Mononuclear cell (primary cell): Measurements from ENCODE around the gene FASTKD1. TPM values are rescaled to one million over a fixed set of nuclear protein-coding genes. Genes with fewer than 3 reads are reported as not detected.
"Not testable (repeated sequence)": the region's sequence is repeated elsewhere in the genome, so short reads cannot be mapped to it uniquely, and the experiment has no call there.

ENCODE experiments used
- H3K27me3 ChIP-seq: 2 replicates; pipeline ENCODE4 v1.6.0; 2011; ENCODE audit warnings: low read length, control low read depth; ENCODE audit not compliant: insufficient read depth
- H3K4me1 ChIP-seq: 2 replicates; pipeline ENCODE4 v1.5.1; 2011; ENCODE audit warnings: mild to moderate bottlenecking, low read length, control low read depth; ENCODE audit not compliant: insufficient read depth
- H3K4me3 ChIP-seq: 2 replicates; pipeline ENCODE4 v1.5.1; 2011; ENCODE audit warnings: mild to moderate bottlenecking, low read length, moderate library complexity
- H3K9me3 ChIP-seq: 2 replicates; pipeline ENCODE4 v1.5.1; 2011; ENCODE audit warnings: low read depth, mild to moderate bottlenecking, control low read depth, low read length
- total RNA-seq: library from RNA; depleted of rRNA; stranded (reverse); fragments of >200 nt; gene quantifications from one replicate; pipeline ENCODE4 v1.2.3, GENCODE V29; 2012

Gene FASTKD1
- total RNA-seq, 1 donor = 8.1 TPM

GRCh38 chr2:169539460-169539859, 34.2 kb downstream of the FASTKD1 start:
- H3K27me3 ChIP-seq, H3K4me3 ChIP-seq, H3K4me1 ChIP-seq, H3K9me3 ChIP-seq: not testable (repeated sequence)

- no peak overlapping the region for H3K4me3 ChIP-seq
- H3K9me3 ChIP-seq = no peaks in the 10 kb centered on the region
- H3K27me3 ChIP-seq = no peaks in the 10 kb centered on the region
- H3K4me1 ChIP-seq = no peaks in the 10 kb centered on the region
Observed at GRCh38 chr2:169528271-169528701, 45.4 kb downstream of the FASTKD1 start.

GRCh38 chr2:169526451-169526850, 47.2 kb downstream of the FASTKD1 start:
- H3K4me3 ChIP-seq = no peak overlapping the region
- no peaks in the 10 kb centered on the region for H3K27me3 ChIP-seq
- H3K4me1 ChIP-seq = no peaks in the 10 kb centered on the region
- H3K9me3 ChIP-seq = no peaks in the 10 kb centered on the region

- Histone ChIP-seq H3K4me3 (no peak overlapping the region), H3K9me3 (no peaks in the 10 kb centered on the region), H3K27me3 (no peaks in the 10 kb centered on the region), H3K4me1 (no peaks in the 10 kb centered on the region)
Observed at GRCh38 chr2:169525434-169525833, 48.2 kb downstream of the FASTKD1 start.

GRCh38 chr2:169523681-169524080, 50.0 kb downstream of the FASTKD1 start:
- Histone ChIP-seq H3K4me1 (no peaks in the 10 kb centered on the region), H3K4me3 (no peak overlapping the region), H3K27me3 (no peaks in the 10 kb centered on the region), H3K9me3 (no peaks in the 10 kb centered on the region)

- Histone ChIP-seq H3K9me3 (no peaks in the 10 kb centered on the region), H3K4me1 (no peaks in the 10 kb centered on the region), H3K27me3 (no peaks in the 10 kb centered on the region), H3K4me3 (no peak overlapping the region)
Observed at GRCh38 chr2:169520896-169521295, 52.8 kb downstream of the FASTKD1 start.

GRCh38 chr2:169516488-169516995, 57.1 kb downstream of the FASTKD1 start:
- not testable (repeated sequence) for H3K4me3 ChIP-seq, H3K9me3 ChIP-seq, H3K4me1 ChIP-seq, H3K27me3 ChIP-seq

- H3K4me1 ChIP-seq, H3K27me3 ChIP-seq, H3K4me3 ChIP-seq, H3K9me3 ChIP-seq: not testable (repeated sequence)
Observed at GRCh38 chr2:169514758-169515157, 58.9 kb downstream of the FASTKD1 start.

- Histone ChIP-seq H3K9me3 (no peaks in the 10 kb centered on the region), H3K4me3 (no peak overlapping the region), H3K27me3 (no peaks in the 10 kb centered on the region), H3K4me1 (no peaks in the 10 kb centered on the region)
Observed at GRCh38 chr2:169513926-169514325, 59.7 kb downstream of the FASTKD1 start.

GRCh38 chr2:169513094-169513493, 60.6 kb downstream of the FASTKD1 start:
- no peak overlapping the region for H3K4me3 ChIP-seq
- H3K4me1 ChIP-seq = no peaks in the 10 kb centered on the region
- no peaks in the 10 kb centered on the region for H3K9me3 ChIP-seq

GRCh38 chr2:169512525-169512924, 61.1 kb downstream of the FASTKD1 start:
- H3K9me3 ChIP-seq = no peaks in the 10 kb centered on the region
- no peak overlapping the region for H3K4me3 ChIP-seq
- no peaks in the 10 kb centered on the region for H3K4me1 ChIP-seq
- H3K27me3 ChIP-seq = no peaks in the 10 kb centered on the region

More at GRCh38 chr2:169513094-169513493, 60.6 kb downstream of the FASTKD1 start:
- no peaks in the 10 kb centered on the region for H3K27me3 ChIP-seq

- no peaks in the 10 kb centered on the region for H3K27me3 ChIP-seq
- H3K9me3 ChIP-seq = no peaks in the 10 kb centered on the region
- no peaks in the 10 kb centered on the region for H3K4me1 ChIP-seq
Observed at GRCh38 chr2:169511818-169512217, 61.8 kb downstream of the FASTKD1 start.

GRCh38 chr2:169510496-169510895, 63.2 kb downstream of the FASTKD1 start:
- no peaks in the 10 kb centered on the region for H3K4me1 ChIP-seq
- H3K27me3 ChIP-seq = no peaks in the 10 kb centered on the region
- no peaks in the 10 kb centered on the region for H3K9me3 ChIP-seq
- H3K4me3 ChIP-seq = no peak overlapping the region

More at GRCh38 chr2:169511818-169512217, 61.8 kb downstream of the FASTKD1 start:
- H3K4me3 ChIP-seq = no peak overlapping the region

- no peaks in the 10 kb centered on the region for H3K9me3 ChIP-seq
- no peaks in the 10 kb centered on the region for H3K4me1 ChIP-seq
- no peak overlapping the region for H3K4me3 ChIP-seq
- no peaks in the 10 kb centered on the region for H3K27me3 ChIP-seq
Observed at GRCh38 chr2:169509955-169510354, 63.7 kb downstream of the FASTKD1 start.

- no peaks in the 10 kb centered on the region for H3K4me1 ChIP-seq
- H3K27me3 ChIP-seq = no peaks in the 10 kb centered on the region
- H3K4me3 ChIP-seq = no peak within 1 kb of the TSS
- no peaks in the 10 kb centered on the region for H3K9me3 ChIP-seq
Observed at GRCh38 chr2:169509298-169509885, 64.3 kb downstream of the FASTKD1 start, which contains the start of gene KLHL41. KLHL41 (plus strand) TSS chr2:169509702; CDS start chr2:169509779, 77 bp downstream.

- H3K4me1 ChIP-seq = no peaks in the 10 kb centered on the region
- no peaks in the 10 kb centered on the region for H3K9me3 ChIP-seq
- H3K4me3 ChIP-seq = no peak overlapping the region
- no peaks in the 10 kb centered on the region for H3K27me3 ChIP-seq
Observed at GRCh38 chr2:169507698-169508097, 66.0 kb downstream of the FASTKD1 start.
